ENCODE results near the gene MEGF8. TPM values are rescaled to one million over a fixed set of nuclear protein-coding genes. Genes with fewer than 3 reads are reported as not detected.

MEGF8 gene
- total RNA-seq, 2 experiments from 2014 or later, result 6.8 to 7.6 TPM

GRCh38 chr19:42284066-42284501, 41.4 kb upstream of the MEGF8 start:
- Mint-ChIP-seq H3K4me3 (no peak overlapping the region), H3K27ac (no peak overlapping the region), H3K9me3 (no peaks in the 10 kb centered on the region), H3K4me1 (peaks cover 34% of the 10 kb centered on the region), H3K36me3 (peaks cover 4% of the 10 kb centered on the region), H3K27me3 (no peaks in the 10 kb centered on the region)
- peak; percentile 86 for DNase-seq

- Mint-ChIP-seq H3K4me3 (peak overlapping the region; percentile 95), H3K36me3 (peaks cover 4% of the 10 kb centered on the region), H3K27ac (peak overlapping the region; percentile 67), H3K4me1 (peaks cover 28% of the 10 kb centered on the region), H3K27me3 (no peaks in the 10 kb centered on the region), H3K9me3 (no peaks in the 10 kb centered on the region)
- no peak for DNase-seq
Measured at GRCh38 chr19:42284591-42285341, 40.7 kb upstream of the MEGF8 start.

GRCh38 chr19:42285541-42285941, 39.9 kb upstream of the MEGF8 start:
- Mint-ChIP-seq H3K4me3 (peak overlapping the region; percentile 95), H3K4me1 (peaks cover 28% of the 10 kb centered on the region), H3K27ac (no peak overlapping the region), H3K27me3 (no peaks in the 10 kb centered on the region), H3K36me3 (peaks cover 4% of the 10 kb centered on the region), H3K9me3 (no peaks in the 10 kb centered on the region)
- DNase-seq, result no peak

GRCh38 chr19:42285988-42286348, 39.5 kb upstream of the MEGF8 start:
- Mint-ChIP-seq H3K9me3 (no peaks in the 10 kb centered on the region), H3K36me3 (peaks cover 4% of the 10 kb centered on the region), H3K27ac (peak overlapping the region; percentile 39), H3K4me3 (peak overlapping the region; percentile 38), H3K4me1 (peaks cover 28% of the 10 kb centered on the region), H3K27me3 (no peaks in the 10 kb centered on the region)
- DNase-seq, result no peak

- DNase-seq, result no peak
- H3K9me3 Mint-ChIP-seq, result no peaks in the 10 kb centered on the region
- H3K4me3 Mint-ChIP-seq, result peak overlapping the region; percentile 38
Measured at GRCh38 chr19:42286349-42287016, 39.0 kb upstream of the MEGF8 start.

GRCh38 chr19:42287017-42287826, 38.2 kb upstream of the MEGF8 start:
- peaks cover 10% of the 10 kb centered on the region for H3K36me3 Mint-ChIP-seq
- no peak overlapping the region for H3K27ac Mint-ChIP-seq
- no peak for DNase-seq
- no peaks in the 10 kb centered on the region for H3K27me3 Mint-ChIP-seq
- peaks cover 18% of the 10 kb centered on the region for H3K4me1 Mint-ChIP-seq
- H3K4me3 Mint-ChIP-seq, result no peak overlapping the region
- no peaks in the 10 kb centered on the region for H3K9me3 Mint-ChIP-seq

More at GRCh38 chr19:42286349-42287016, 39.0 kb upstream of the MEGF8 start:
- Mint-ChIP-seq H3K36me3 (peaks cover 7% of the 10 kb centered on the region), H3K4me1 (peaks cover 25% of the 10 kb centered on the region), H3K27me3 (no peaks in the 10 kb centered on the region), H3K27ac (peak overlapping the region; percentile 39)

GRCh38 chr19:42287827-42288107, 37.7 kb upstream of the MEGF8 start:
- peaks cover 10% of the 10 kb centered on the region for H3K36me3 Mint-ChIP-seq
- no peak for DNase-seq
- H3K27ac Mint-ChIP-seq, result no peak overlapping the region
- no peak overlapping the region for H3K4me3 Mint-ChIP-seq
- H3K9me3 Mint-ChIP-seq, result no peaks in the 10 kb centered on the region
- H3K27me3 Mint-ChIP-seq, result no peaks in the 10 kb centered on the region
- peaks cover 14% of the 10 kb centered on the region for H3K4me1 Mint-ChIP-seq

GRCh38 chr19:42288387-42288786, 37.0 kb upstream of the MEGF8 start:
- peaks cover 12% of the 10 kb centered on the region for H3K36me3 Mint-ChIP-seq
- no peak overlapping the region for H3K27ac Mint-ChIP-seq
- no peaks in the 10 kb centered on the region for H3K9me3 Mint-ChIP-seq
- H3K4me1 Mint-ChIP-seq, result peaks cover 14% of the 10 kb centered on the region
- no peaks in the 10 kb centered on the region for H3K27me3 Mint-ChIP-seq
- DNase-seq, result no peak
- no peak overlapping the region for H3K4me3 Mint-ChIP-seq

GRCh38 chr19:42288881-42289555, 36.4 kb upstream of the MEGF8 start:
- Mint-ChIP-seq H3K36me3 (peaks cover 13% of the 10 kb centered on the region), H3K27ac (no peak overlapping the region), H3K9me3 (no peaks in the 10 kb centered on the region), H3K27me3 (no peaks in the 10 kb centered on the region), H3K4me3 (no peak overlapping the region), H3K4me1 (peaks cover 14% of the 10 kb centered on the region)
- DNase-seq, result no peak

- H3K36me3 Mint-ChIP-seq, result peaks cover 13% of the 10 kb centered on the region
- no peak for DNase-seq
- H3K4me3 Mint-ChIP-seq, result no peak overlapping the region
- H3K9me3 Mint-ChIP-seq, result no peaks in the 10 kb centered on the region
- H3K4me1 Mint-ChIP-seq, result peaks cover 14% of the 10 kb centered on the region
- no peak overlapping the region for H3K27ac Mint-ChIP-seq
- no peaks in the 10 kb centered on the region for H3K27me3 Mint-ChIP-seq
Measured at GRCh38 chr19:42289556-42290041, 35.8 kb upstream of the MEGF8 start.

GRCh38 chr19:42290136-42290522, 35.3 kb upstream of the MEGF8 start:
- DNase-seq, result no peak
- H3K27me3 Mint-ChIP-seq, result no peaks in the 10 kb centered on the region
- no peak overlapping the region for H3K27ac Mint-ChIP-seq
- H3K4me1 Mint-ChIP-seq, result peaks cover 9% of the 10 kb centered on the region
- no peak overlapping the region for H3K4me3 Mint-ChIP-seq
- H3K9me3 Mint-ChIP-seq, result no peaks in the 10 kb centered on the region
- H3K36me3 Mint-ChIP-seq, result peaks cover 9% of the 10 kb centered on the region

GRCh38 chr19:42290523-42291434, 34.7 kb upstream of the MEGF8 start:
- H3K9me3 Mint-ChIP-seq, result no peaks in the 10 kb centered on the region
- H3K27me3 Mint-ChIP-seq, result no peaks in the 10 kb centered on the region
- H3K4me1 Mint-ChIP-seq, result peaks cover 6% of the 10 kb centered on the region
- H3K4me3 Mint-ChIP-seq, result no peak overlapping the region
- H3K27ac Mint-ChIP-seq, result no peak overlapping the region
- peaks cover 9% of the 10 kb centered on the region for H3K36me3 Mint-ChIP-seq
- peak; percentile 68 for DNase-seq

- Mint-ChIP-seq H3K4me1 (peaks cover 4% of the 10 kb centered on the region), H3K27me3 (no peaks in the 10 kb centered on the region), H3K27ac (no peak overlapping the region), H3K9me3 (no peaks in the 10 kb centered on the region), H3K4me3 (no peak overlapping the region), H3K36me3 (peaks cover 9% of the 10 kb centered on the region)
- DNase-seq, result no peak
Measured at GRCh38 chr19:42291435-42291810, 34.0 kb upstream of the MEGF8 start.

All from activated naive CD8-positive, alpha-beta T cell treated with anti-CD3 and anti-CD28 coated beads for 36 hours (primary cell).